GM23248 (cell line): ENCODE measurements around the gene CNOT1. TPM values are rescaled to one million over a fixed set of nuclear protein-coding genes. Genes with fewer than 3 reads are reported as not detected.

Experiments
- DNase-seq: peaks from one replicate; pipeline ENCODE4 v3.0.0-alpha.2; 2015
- H2AFZ ChIP-seq: fragments of 200-600 bp; sonication (generic); 2 replicates; pipeline ENCODE4 v1.6.1; 2016; ENCODE audit warnings: antibody characterized with exemption
- H3F3A ChIP-seq: fragments of 200-600 bp; sonication (generic); 2 replicates; pipeline ENCODE4 v1.6.1; 2016; ENCODE audit warnings: mild to moderate bottlenecking, antibody characterized with exemption, mixed run types; ENCODE audit not compliant: insufficient read depth
- H3K27ac ChIP-seq: fragments of 200-600 bp; sonication (generic); 2 replicates; pipeline ENCODE4 v1.5.1; 2016; ENCODE audit warnings: mild to moderate bottlenecking
- H3K27me3 ChIP-seq: fragments of 200-600 bp; sonication (generic); replicated peaks from 2 replicates; pipeline ENCODE4 v1.6.1; 2016; ENCODE audit warnings: mild to moderate bottlenecking; ENCODE audit not compliant: insufficient read depth
- H3K36me3 ChIP-seq: fragments of 200-600 bp; sonication (generic); 2 replicates; pipeline ENCODE4 v1.6.1; 2016; ENCODE audit warnings: low read depth, mild to moderate bottlenecking
- H3K4me1 ChIP-seq: fragments of 200-600 bp; sonication (generic); 2 replicates; pipeline ENCODE4 v1.6.1; 2016; ENCODE audit warnings: mild to moderate bottlenecking; ENCODE audit not compliant: insufficient read depth
- H3K4me2 ChIP-seq: fragments of 200-600 bp; sonication (generic); one replicate; pipeline ENCODE4 v1.6.1; 2016; ENCODE audit warnings: mild to moderate bottlenecking; ENCODE audit not compliant: unreplicated experiment
- H3K4me3 ChIP-seq: fragments of 200-600 bp; sonication (generic); 2 replicates; pipeline ENCODE4 v1.5.1; 2016; ENCODE audit warnings: mild to moderate bottlenecking
- H3K79me2 ChIP-seq: fragments of 200-600 bp; sonication (generic); 2 replicates; pipeline ENCODE4 v1.6.1; 2016; ENCODE audit warnings: mild to moderate bottlenecking; ENCODE audit not compliant: insufficient read depth
- H3K9ac ChIP-seq: fragments of 200-600 bp; sonication (generic); 2 replicates; pipeline ENCODE4 v1.6.1; 2016; ENCODE audit warnings: mild to moderate bottlenecking
- H3K9me2 ChIP-seq: fragments of 200-600 bp; sonication (generic); 2 replicates; pipeline ENCODE4 v1.6.1; 2016; ENCODE audit warnings: mixed run types, mild to moderate bottlenecking, moderate library complexity; ENCODE audit not compliant: insufficient read depth
- H3K9me3 ChIP-seq: fragments of 200-600 bp; sonication (generic); one replicate; pipeline ENCODE4 v1.6.1; 2017; ENCODE audit warnings: low read depth
- H4K20me1 ChIP-seq: fragments of 200-600 bp; sonication (generic); 2 replicates; pipeline ENCODE4 v1.6.0; 2016; ENCODE audit not compliant: insufficient read depth
- EZH2 ChIP-seq: fragments of 200-600 bp; sonication (generic); IDR thresholded peaks from 2 replicates; pipeline ENCODE4 v1.6.1; 2018; ENCODE audit warnings: antibody characterized with exemption, mild to moderate bottlenecking; ENCODE audit not compliant: insufficient read depth, poor library complexity, severe bottlenecking
- EZH2phosphoT487 ChIP-seq: fragments of 200-600 bp; sonication (generic); IDR thresholded peaks from 2 replicates; pipeline ENCODE4 v1.6.1; 2018; ENCODE audit warnings: antibody characterized with exemption, moderate library complexity, mild to moderate bottlenecking, low read depth; ENCODE audit not compliant: insufficient read depth
- WGBS, 2 experiments: methylation state at CpG; one replicate each; pipeline ENCODE4 v1.1.6; 2015 to 2017; ENCODE audit warnings: low lambda C conversion rate in 2 of 2, low coverage in 1 of 2; ENCODE audit errors: missing lambda C conversion rate in 2 of 2; 5-methylcytosine and 5-hydroxymethylcytosine counted together
- in situ Hi-C: fragments of 300-500 bp; cut with MboI; formaldehyde crosslinking; loops from 2 replicates; pipeline ENCODE4 v1.15.0; 2020
- polyA plus RNA-seq: library from polyadenylated mRNA; unstranded; fragments of >200 nt; fragmentation: Nextera tagmentation; extraction: Ambion mirVana; gene quantifications from 2 replicates; pipeline ENCODE4 v1.2.1, GENCODE V29; 2016
- small RNA-seq: library from RNA; depleted of rRNA; stranded (forward); fragments of <200 nt; gene quantifications from one replicate; pipeline ENCODE3, GENCODE V24; 2014; ENCODE audit warnings: low read depth, low replicate concordance
- total RNA-seq: library from RNA; depleted of rRNA; stranded (reverse); fragments of >200 nt; shearing (Covaris generic); gene quantifications from 2 replicates; pipeline ENCODE4 v1.2.3, GENCODE V29; 2014; rRNA removed

The CNOT1 gene
- total and polyA plus RNA-seq, 2 experiments from 2014 or later: 35.6 to 93.1 TPM

DNA sequence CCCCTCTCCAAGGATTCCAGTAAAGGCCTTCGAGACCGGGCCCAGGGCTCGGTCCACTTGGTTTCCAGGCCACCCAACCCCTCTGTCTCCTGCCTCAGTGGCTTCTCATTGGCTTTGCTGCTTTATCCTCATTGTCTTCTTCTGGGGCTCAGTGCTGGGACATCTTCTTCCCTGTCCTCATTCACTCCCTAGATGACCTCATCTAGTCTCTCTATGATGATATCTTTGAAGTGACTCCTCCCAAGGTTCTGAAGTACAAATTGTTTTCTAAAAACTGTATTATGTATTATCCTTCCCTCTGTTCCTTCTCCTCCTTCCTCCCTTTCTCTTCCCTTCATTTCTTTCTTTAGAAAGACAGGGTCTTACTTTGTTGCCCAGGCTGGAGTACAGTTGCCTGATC is 156.8 kb downstream of the CNOT1 start:
- Histone ChIP-seq H3K4me3 (no peak overlapping the region), H3K9me3 (no peaks in the 10 kb centered on the region), H3K27me3 (peaks cover 17% of the 10 kb centered on the region), H3K9me2 (no peaks in the 10 kb centered on the region), H3K27ac (no peak overlapping the region), H4K20me1 (no peaks in the 10 kb centered on the region), H3K79me2 (no peaks in the 10 kb centered on the region), H3K9ac (no peak overlapping the region), H3F3A (no peaks in the 10 kb centered on the region), H3K4me1 (no peaks in the 10 kb centered on the region), H2AFZ (no peak overlapping the region), H3K4me2 (no peak overlapping the region), H3K36me3 (no peaks in the 10 kb centered on the region)
- in situ Hi-C loops: no loop called here
- 72 to 73% methylated on average over 3 of the region's 3 CpGs for WGBS, 2 experiments
- no peak for DNase-seq
- no peak for TF ChIP-seq EZH2phosphoT487
- TF ChIP-seq EZH2: no peak

GRCh38 chr16:58472266-58472665 is 157.4 kb downstream of the CNOT1 start:
- no peaks in the 10 kb centered on the region for H3F3A ChIP-seq
- in situ Hi-C loops: no loop called here

DNA sequence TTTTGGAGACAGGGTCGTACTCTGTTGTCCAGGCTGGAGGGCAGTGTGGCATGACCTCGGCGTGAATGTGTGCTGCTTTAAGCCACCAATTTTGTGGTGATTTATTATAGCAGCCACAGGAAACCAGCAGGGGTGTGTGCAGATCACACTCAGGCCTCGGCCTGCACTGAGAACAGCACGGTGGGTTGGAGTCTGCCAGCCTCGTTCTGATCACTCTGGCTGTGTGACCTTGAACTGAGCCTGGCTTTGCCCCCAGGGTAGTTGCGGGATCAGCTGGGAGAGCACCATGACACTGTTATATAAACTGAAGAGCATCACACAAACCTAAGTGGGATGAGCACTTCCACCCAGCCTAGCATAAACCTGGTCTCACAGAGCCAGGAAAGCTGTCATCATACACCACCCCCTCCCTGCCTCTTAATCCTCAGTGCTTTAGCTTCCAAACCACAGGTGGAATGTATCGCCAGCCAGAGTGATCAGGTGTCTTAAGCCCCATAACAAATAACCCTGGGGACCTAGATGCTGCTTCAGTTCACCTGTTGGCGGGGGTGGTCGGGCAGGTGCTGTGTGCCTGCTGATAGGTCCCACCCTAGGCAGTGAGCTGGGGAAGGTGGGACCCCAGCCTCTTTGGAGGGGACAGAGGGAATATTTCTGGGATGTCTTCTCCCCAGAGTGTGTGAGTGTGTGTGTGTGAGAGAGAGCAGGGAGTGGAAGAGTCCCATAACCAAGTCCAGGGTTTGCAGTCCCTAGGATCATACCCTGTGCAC is 158.2 kb downstream of the CNOT1 start:
- in situ Hi-C loops: no loop called here
- no peaks in the 10 kb centered on the region for H3K9me3 ChIP-seq
- WGBS, 2 experiments: 48 to 54% methylated on average over 10 of the region's 10 CpGs
- H3K27me3 ChIP-seq: peaks cover 23% of the 10 kb centered on the region
- TF ChIP-seq EZH2: no peak
- TF ChIP-seq EZH2phosphoT487: no peak
- H3K4me2 ChIP-seq: no peak overlapping the region
- DNase-seq: no peak
- no peak overlapping the region for H3K27ac ChIP-seq
- H2AFZ ChIP-seq: no peak overlapping the region
- no peaks in the 10 kb centered on the region for H3K36me3 ChIP-seq
- no peaks in the 10 kb centered on the region for H3K4me1 ChIP-seq
- H3K79me2 ChIP-seq: no peaks in the 10 kb centered on the region
- no peak overlapping the region for H3K4me3 ChIP-seq
- H3K9me2 ChIP-seq: no peaks in the 10 kb centered on the region
- no peak overlapping the region for H3K9ac ChIP-seq
- no peaks in the 10 kb centered on the region for H3F3A ChIP-seq
- no peaks in the 10 kb centered on the region for H4K20me1 ChIP-seq

More at GRCh38 chr16:58472266-58472665, 157.4 kb downstream of the CNOT1 start:
- Histone ChIP-seq H4K20me1 (no peaks in the 10 kb centered on the region), H3K9ac (no peak overlapping the region), H3K9me3 (no peaks in the 10 kb centered on the region), H3K27me3 (peaks cover 19% of the 10 kb centered on the region), H3K27ac (no peak overlapping the region), H3K4me1 (no peaks in the 10 kb centered on the region), H3K79me2 (no peaks in the 10 kb centered on the region), H3K9me2 (no peaks in the 10 kb centered on the region), H3K36me3 (no peaks in the 10 kb centered on the region), H3K4me2 (no peak overlapping the region), H3K4me3 (no peak overlapping the region), H2AFZ (no peak overlapping the region)
- 62 to 64% methylated on average over 9 of the region's 9 CpGs for WGBS, 2 experiments
- TF ChIP-seq EZH2: no peak
- no peak for TF ChIP-seq EZH2phosphoT487
- no peak for DNase-seq

Small RNA genes lying within 50 kb of the gene (small RNA-seq; reads per million reads assigned to genes)
- gene RNU6-103P: not detected
- gene SNORA46: 12.1 reads per million, percentile 86 among the genes with 10 or more reads in this experiment
- not detected for gene SNORA50A

Other genes with a start within 250 kb of the CNOT1 start
- gene GINS3, start 237.4 kb downstream of the CNOT1 start, total RNA-seq: 2.9 and 7.7 TPM in 2 replicates
- gene GINS3, start 237.4 kb downstream of the CNOT1 start, polyA plus RNA-seq: 2.7 and 2.9 TPM in 2 replicates
- gene NDRG4, start 129.7 kb downstream of the CNOT1 start, total RNA-seq: 4.7 and 7.1 TPM in 2 replicates
- gene NDRG4, start 129.7 kb downstream of the CNOT1 start, polyA plus RNA-seq: 2.5 and 3.4 TPM in 2 replicates
- 11.5 and 14.9 TPM in 2 replicates for gene SETD6, start 114.3 kb downstream of the CNOT1 start, total RNA-seq
- gene SETD6, start 114.3 kb downstream of the CNOT1 start, polyA plus RNA-seq: 8.7 and 9.4 TPM in 2 replicates
- gene SLC38A7, start 54.9 kb upstream of the CNOT1 start, total RNA-seq: 16.1 and 21.2 TPM in 2 replicates
- gene SLC38A7, start 54.9 kb upstream of the CNOT1 start, polyA plus RNA-seq: 19.2 and 20.2 TPM in 2 replicates
- 40.3 and 46.5 TPM in 2 replicates for gene GOT2, start 104.5 kb upstream of the CNOT1 start, total RNA-seq
- gene GOT2, start 104.5 kb upstream of the CNOT1 start, polyA plus RNA-seq: 87.9 and 89.6 TPM in 2 replicates